ENCODE data around the gene C9orf78. TPM values are rescaled to one million over a fixed set of nuclear protein-coding genes. Genes with fewer than 3 reads are reported as not detected.
"Not testable (repeated sequence)": the region's sequence is repeated elsewhere in the genome, so short reads cannot be mapped to it uniquely, and the experiment has no call there.

C9orf78 gene
- total RNA-seq, 1 experiment from 2014 or later: 58.8 TPM

DNA sequence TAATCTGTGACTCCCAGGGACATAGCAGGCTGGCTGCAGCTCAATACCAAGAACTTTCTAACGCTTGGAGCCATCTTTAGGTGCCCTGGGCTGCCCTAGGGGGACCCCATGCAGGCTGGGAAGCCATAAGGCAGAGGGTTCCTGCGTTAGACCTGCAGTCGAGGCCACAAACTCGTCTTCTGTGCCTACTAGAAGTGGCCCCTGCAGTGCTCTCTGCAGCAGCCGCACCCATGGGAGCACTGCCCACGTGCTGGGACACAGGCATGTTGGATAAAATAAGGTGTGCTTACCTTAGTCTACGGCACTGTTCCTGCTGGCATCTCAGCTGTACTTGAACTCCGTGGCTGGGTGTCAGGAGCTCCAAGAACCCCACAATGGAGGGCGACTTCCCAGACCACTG, 22.7 kb downstream of the C9orf78 start:
- DNase-seq (ENCODE audit: low spot score): no peak

DNA sequence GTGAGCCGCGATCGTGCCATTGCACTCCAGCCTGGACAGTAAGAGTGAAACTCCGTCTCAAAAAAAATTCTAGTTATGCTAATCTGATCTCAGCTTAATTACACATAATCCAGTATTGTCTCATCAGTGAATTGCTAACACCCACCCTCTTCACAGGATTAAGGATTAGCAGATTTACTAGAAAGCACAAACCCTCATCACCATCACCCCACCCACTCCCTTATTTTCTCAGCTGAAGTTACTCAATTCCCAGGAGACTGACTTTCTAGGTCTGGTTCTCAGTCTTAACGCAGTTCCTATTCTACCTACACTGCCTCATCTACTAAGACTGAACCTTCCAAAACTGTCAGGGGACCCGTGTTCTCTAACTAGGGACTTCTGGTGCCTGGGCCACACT, 23.1 kb downstream of the C9orf78 start:
- no peak for DNase-seq (ENCODE audit: low spot score)

DNA sequence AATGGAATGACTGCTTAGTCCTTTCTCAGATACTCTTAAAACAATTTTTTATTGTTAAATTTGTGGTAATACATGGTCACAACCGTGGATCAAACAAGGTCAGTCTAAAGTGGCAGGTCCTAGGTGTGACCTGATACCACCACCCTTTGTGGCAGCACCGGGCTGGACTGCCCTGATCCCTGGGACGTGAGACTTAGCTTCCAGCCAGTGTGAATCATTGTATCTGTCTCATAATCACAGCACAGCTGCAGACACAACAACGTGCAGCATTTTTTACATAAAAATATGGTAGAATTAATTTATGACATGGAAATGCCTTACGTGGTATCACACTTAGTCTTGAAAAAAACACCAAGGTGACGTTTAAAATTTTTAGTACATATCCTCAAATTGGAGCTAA, 24.3 kb downstream of the C9orf78 start:
- DNase-seq (ENCODE audit: low spot score): no peak

DNA sequence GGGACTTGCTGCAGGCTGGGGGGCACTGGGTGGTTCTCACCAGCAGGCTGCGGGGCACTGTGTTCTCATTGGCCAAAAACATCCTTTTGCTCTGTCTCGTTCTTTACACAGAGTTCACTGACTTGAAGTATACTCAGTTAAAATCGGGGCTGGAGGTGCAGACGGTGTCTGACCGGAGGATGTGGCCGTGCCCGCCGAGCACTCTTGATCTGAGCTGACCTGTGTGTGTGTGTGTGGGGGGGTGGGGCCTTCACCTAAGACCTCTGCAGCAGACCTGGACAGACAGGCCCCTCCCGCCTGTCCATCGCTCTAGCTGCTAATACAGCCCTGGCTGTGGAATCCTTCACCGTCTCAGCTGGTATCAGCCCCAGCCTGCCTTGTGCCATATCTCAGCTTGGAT, 25.0 kb downstream of the C9orf78 start:
- no peak for DNase-seq (ENCODE audit: low spot score)

DNA sequence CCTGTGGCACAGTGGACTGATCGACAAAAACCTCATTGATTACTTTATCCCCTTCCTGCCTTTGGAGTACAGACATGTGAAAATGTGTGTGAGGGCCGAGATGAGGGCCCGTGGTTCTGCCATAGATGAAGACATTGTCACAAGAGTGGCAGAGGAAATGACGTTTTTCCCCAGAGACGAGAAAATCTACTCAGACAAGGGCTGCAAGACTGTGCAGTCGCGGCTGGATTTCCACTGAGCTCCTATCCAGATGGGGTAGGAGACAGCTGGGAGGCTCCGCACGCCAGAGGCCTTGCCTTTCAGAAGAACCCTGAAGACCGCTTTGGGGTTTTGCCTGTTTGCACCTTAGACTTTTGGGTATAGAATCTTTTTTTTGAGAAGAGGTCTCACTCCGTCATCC, 25.7 kb downstream of the C9orf78 start:
- no peak for DNase-seq (ENCODE audit: low spot score)

DNA sequence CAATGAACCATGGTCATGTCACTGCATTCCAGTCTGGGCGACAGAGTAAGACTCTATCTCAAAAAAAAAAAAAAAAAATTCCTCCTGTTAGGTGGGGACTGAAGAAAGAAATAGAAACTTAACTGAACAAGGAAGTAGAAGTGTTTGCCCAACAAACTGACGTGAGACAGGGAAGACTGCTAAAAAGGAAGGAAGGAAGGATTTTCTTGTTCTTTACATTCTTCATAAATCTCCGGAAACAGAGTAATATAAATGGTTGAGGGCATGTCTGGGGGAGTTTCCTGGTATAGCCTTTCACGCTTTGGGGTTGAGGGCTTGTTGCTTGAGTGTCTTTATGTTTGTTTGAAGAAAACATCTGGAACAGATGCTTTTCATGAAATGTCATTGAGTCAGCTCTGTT, 29.0 kb downstream of the C9orf78 start:
- DNase-seq (ENCODE audit: low spot score): no peak

DNA sequence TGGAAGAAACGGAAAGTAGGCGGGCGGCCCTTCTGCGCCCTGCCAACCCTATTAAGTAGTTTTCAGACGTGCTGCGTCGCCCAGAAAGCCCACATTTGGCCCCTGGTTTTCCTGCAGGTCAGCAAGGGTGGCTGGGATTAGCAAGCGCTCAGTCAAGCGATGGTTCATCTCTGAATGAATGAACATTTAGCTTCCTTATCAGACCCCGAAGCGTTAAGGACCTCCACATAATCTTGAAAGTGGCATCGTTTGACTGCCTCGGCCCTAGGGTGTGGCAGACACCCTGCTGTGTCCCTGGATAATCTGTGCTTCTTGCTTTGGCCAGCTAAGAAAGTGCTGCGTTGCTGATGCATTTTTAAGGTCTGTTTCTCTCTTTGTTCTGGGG, 31.4 kb downstream of the C9orf78 start:
- no peak for DNase-seq (ENCODE audit: low spot score)

DNA sequence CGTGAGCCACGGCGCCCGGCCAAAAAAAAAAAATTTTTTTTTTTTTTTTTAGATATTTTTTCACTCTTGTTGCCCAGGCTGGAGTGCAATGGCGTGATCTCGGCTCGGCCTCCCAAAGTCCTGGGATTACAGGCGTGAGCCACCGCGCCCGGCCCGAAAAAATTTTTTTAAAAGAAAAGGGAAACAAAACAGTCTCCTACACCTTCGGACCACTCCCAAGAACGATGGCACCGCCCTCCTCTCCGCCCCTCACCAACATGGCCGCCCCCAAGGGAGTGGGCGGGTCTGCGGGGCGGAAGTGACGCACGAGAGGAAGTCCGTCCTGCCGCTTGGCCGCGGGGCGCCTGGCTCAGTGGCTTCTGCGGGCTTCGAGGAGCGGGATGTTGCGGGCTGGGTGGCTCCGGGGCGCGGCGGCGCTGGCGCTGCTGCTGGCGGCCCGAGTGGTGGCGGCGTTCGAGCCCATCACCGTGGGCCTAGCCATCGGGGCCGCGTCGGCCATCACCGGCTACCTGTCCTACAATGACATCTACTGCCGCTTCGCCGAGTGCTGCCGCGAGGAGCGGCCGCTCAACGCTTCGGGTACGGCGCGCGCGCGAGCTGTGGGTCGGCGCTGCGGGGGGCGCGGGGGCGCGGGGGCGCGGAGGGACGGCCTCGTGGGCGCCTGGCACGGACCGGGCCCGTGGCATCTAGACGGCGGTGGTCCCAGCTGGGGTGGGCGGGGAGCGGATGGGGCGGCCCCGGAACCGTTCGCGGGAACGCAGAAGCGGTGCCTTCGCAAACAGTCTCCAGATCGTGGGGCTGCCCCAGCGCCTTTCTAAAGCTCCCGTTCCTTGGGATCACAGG, 32.0 kb downstream of the C9orf78 start, which contains the start of gene TOR1B:
Gene TOR1B (plus strand): TSS at position 352 of the 843 bp plus-strand sequence. CDS start 29 bp downstream, at position 381.
- peak; percentile 88 for DNase-seq (ENCODE audit: low spot score)

DNA sequence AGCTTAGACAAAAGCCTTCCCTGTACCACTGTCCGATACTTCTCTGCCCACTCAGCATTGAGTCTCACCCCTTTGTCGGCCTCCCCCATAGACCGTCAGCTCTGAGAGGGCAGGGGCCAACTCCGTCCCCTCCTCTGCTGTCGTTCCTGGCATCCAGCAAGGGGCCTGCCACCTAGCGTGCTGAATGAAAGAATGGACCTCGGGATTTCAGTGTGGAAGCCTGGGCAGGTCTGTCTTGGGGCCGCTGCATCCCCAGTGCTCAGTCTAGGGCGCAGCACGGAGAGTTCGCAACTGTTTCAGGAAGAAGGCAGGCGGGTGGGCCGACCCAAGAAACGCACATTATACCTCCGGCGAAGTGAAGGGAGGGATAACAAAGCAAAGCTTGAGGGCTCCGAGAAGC, 33.6 kb downstream of the C9orf78 start:
- DNase-seq (ENCODE audit: low spot score): no peak

DNA sequence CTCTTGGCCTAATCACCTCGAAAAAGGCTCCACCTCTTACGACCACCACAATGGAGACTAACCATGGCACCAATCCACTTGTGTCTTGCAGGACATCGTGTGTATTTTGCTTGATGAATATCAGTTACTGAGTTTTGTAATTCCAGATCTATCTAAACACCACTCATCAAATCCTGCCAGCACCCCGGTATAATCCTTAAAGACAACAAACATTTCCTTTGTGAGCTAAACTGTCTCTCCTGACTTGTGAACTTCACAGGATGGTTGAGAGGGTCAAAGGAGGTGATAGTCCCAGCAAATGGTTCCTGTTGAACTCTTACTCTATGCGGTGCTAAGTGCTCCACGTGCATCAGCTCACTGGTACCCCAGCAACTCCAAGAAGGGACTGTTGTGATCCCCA, 36.1 kb downstream of the C9orf78 start:
- no peak for DNase-seq (ENCODE audit: low spot score)

DNA sequence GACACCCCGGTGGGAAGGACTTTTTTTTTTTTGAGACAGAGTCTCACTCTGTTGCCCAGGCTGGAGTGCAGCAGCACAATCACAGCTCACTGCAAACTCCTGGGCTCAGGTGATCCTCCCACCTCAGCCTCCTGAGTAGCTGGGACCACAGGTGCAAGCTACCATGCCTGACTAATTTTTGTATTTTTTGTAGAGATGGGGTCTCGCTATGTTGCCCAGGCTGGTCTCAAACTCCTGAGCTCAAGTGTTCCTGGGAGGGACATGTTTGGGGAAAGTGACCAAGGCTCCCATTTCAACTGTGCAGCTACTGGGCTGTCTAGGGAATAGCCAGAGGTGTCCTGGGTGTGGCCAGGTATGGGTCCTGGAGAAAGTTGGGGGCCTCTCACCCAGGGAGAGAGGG, 39.0 kb downstream of the C9orf78 start:
- not testable (repeated sequence) for DNase-seq (ENCODE audit: low spot score)

DNA sequence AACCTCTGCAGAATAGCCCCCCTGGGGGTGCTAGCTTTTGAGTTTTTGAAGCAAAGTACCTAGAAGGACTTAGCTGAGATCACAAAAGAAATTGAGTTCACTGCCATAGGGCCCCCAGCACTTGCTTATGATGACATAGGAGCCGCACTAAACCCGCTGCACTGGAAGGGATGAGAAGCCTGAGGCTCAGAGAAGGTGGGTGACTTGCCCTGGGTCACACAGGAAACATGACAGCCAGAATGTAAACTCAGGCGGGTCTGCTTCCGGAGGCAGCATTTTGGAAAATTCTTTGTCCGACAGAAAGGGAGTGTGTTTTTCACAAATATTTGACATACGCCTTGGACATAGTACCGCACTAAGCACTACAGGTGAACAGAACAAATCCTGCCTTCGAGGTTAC, 40.5 kb downstream of the C9orf78 start:
- no peak for DNase-seq (ENCODE audit: low spot score)

DNA sequence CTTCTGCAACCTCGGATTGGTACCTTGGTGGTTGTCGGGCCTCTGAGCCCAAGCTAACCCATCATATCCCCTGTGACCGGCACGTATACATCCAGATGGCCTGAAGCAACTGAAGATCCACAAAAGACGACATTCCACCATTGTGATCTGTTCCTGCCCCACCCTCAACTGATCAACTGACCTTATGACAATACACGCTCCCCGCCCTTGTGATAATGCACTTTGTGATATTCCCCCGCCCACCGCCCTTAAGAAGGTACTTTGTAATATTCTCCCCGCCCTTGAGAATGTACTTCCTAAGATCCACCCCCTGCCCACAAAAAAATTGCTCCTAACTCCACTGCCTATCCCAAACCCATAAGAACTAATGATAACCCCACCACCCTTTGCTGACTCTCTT, 48.6 kb downstream of the C9orf78 start:
- no peak for DNase-seq (ENCODE audit: low spot score)

DNA sequence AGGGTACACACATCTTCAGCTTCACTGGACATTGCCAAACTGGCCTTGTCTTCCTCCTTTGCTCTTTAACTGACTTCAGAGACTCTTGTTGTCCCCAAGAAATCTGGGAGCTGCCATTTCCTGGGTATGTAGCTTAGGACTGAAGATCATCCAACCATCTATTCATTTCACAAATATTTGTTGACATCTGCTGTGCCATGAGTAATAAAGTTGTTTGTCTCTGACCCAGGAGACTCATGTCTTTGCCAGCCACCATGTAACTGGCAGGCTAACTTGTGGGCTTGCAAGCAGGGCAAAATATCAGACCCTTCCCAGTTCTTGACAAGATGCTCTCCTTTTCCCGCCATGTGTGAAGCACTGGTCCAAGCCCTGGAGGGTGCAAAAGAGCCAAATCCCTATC, 49.2 kb downstream of the C9orf78 start:
- DNase-seq (ENCODE audit: low spot score): no peak

DNA sequence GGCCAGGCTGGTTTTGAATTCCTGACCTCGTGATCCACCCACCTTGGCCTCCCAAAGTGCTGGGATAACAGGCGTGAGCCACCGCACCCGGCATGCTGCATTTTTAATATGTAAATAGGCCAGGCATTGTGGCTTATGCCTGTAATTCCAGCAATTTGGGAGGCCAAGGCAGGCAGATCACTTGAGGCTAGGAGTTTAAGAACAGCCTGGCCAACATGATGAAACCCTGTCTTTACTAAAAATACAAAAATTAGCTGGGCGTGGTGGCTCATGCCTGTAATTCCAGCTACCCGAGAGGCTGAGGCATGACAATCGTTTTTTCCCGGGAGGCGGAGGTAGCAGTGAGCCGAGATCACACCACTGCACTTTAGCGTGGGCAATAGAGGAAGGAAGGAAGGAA, 50.1 kb downstream of the C9orf78 start:
- DNase-seq (ENCODE audit: low spot score): not testable (repeated sequence)

DNA sequence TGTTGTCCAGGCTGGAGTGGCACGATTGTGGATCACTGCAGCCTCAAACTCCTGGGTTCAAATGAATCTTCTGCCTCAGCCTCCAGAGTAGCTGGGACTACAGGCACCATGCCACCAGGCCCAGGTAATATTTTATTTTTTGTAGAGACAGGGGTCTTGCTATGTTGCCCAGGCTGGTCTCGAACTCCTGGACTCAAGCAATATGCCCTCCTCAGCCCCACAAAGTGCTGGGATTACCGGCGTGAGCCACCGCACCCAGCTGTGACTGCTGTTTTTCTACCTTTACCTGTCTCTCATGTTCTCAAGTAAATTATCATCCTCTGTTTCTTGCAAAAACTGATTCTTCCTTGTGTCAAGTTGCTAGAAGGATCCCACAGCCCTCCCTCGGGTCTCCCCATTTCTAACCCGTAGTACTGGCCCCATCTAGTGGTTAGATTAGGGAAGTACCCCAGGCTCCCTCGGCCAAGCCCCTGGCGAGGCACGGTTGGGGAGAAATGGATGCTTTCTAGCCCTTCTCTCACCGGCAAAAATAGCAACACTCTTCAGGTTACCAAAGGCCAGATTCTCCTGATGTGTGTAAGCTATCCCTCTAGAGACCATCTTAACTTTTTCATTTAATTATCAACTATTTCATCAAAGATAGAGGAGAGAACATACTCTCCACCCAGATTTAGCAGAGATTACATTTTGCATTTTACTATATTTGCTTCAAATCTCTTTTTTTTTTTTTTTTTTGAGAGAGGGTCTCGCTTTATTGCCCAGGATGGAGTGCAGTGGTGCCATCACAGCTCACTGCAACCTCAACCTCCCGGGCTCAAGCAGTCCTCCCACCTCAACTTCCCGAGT, 51.3 kb downstream of the C9orf78 start:
- peak; percentile 65 for DNase-seq (ENCODE audit: low spot score)

DNA sequence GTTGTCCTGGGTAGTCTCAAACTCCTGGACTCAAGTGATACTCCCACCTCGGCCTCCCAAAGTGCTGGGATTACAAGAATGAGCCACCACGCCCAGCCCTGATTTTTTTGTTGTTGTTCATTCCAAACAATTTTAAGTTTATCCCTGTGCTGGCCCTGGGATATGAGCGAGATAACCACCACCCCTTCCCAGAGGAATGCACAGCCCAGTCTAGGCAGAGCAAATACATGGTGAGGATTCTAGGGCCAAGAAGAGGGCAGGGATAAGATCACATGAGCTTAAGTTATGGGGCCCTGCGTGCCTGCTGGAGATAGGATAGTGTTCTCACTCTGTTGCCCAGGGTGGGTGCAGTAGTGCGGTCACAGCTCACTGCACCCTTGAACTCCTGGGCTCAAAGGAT, 53.1 kb downstream of the C9orf78 start:
- DNase-seq (ENCODE audit: low spot score): no peak

DNA sequence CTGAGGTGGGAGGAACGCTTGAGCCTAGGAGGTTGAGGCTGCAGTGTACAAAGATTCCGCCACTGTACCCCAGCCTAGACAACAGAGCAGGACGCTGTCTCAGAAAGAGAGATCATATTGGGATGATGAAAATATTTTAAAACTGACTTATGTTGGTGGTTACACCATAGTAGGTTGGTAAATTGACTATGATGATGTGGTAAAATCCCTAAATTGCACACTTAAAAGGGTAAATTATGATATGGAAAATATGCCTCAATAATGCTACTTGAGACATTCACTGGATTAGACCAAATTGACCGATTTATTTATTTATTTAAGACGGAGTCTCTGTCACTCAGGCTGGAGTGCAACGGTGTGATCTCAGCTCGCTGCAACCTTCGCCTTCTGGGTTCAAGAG, 53.9 kb downstream of the C9orf78 start:
- DNase-seq (ENCODE audit: low spot score): no peak

DNA sequence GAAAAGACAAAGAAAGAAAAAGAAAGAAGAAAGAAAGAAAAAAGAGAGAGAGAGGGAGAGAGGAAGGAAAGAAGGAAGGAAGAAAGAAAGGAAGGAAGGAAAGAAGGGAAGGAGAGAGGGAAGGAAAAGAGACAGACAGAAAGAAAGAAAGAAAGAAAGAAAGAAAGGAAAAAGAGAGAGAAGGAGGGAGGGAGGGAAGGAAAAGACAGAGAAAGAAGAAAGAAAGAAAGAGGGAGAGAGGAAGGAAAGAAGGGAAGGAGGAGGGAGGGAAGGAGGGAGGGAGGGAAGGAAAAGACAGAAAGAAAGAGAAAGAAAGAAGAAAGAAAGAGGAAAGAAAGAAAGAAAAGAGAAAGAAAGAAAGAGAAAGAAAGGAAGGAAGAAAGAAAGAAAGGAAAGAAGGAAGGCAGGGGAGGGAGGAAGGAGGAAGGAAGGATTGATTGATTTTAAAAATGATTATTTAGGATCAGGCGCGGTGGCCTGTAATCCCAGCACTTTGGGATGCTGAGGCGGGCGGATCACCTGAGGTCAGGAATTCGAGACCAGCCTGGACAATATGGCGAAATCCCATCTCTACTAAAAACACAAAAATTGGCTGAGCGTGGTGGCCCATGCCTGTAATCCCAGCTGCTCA, 55.4 kb downstream of the C9orf78 start:
- DNase-seq (ENCODE audit: low spot score): no peak

DNA sequence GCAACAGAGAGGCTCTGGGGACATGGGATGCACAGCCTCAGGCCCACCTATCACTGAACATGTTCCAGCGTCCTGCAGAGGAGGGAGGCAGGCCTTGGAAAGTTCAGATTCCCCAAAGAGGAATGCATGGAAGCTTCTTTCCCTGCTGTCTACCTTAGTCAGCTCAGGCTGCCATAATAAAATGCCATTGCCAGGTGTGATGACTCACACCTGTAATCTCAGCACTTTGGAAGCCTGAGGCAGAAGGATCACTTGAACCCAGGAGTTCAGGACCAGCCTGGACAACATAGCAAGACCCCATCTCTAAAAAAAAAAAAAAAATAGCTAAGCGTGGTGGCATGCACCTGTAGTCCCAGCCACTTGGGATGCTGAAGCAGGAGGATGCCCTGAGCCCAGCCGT, 56.6 kb downstream of the C9orf78 start:
- no peak for DNase-seq (ENCODE audit: low spot score)

DNA sequence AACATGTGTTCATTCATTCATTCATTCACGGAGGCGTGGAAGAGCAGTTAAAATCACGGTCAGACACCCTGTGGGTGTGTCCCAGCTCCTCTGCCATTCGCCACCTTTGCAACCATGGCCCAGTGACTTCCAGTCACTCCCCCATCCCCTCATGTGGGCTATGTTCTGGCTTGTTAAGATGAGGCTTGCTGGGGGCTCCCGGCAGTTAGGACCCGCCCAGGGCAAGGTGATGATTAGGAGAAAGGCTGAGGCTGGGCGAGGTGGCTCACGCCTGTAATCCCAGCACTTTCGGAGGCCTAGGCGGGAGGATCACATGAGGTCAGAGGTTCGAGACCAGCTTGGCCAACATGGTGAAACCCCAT, 57.3 kb downstream of the C9orf78 start:
- DNase-seq (ENCODE audit: low spot score): peak; percentile 29
